Activated CD4-positive, alpha-beta T cell treated with anti-CD3 and anti-CD28 coated beads, Interleukin-2, amount 50 U/mL, for 4 hours (primary cell): ENCODE results near the gene EIF2B5.
A peak's percentile ranks its signal among the peaks of the same experiment; 100 is the strongest.

ENCODE experiments used
- DNase-seq, 2 experiments: peaks; one replicate each; pipeline ENCODE4 v3.0.0-alpha.2; 2020

Gene EIF2B5

GRCh38 chr3:184174646-184175492 lies 39.7 kb downstream of the EIF2B5 start, which contains the start of gene AP2M1:
TSS of gene AP2M1 (plus strand) at chr3:184174855. CDS start at chr3:184176994, 2,139 bp downstream.
- peak; percentile 96 to 97 for DNase-seq

DNA sequence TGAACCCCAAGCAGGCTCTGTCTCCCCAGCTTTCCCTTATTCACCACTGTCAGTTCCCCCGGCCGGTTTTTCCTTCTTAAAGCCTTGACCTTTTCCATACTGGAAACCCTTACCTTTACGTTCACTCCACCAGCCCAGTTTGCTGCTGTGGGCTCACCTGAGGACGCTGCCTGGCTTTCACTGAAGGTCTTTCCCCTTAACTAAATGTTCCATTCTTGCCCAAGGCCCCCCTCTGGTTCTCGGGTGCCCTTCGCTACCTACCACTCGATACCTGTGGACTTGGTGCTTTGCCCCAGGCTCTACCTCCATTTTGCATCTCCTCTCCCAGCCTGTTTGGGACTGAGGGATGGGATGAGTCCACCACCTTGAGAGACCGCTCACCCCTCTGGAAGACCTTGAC lies 40.3 kb downstream of the EIF2B5 start:
- no peak for DNase-seq

DNA sequence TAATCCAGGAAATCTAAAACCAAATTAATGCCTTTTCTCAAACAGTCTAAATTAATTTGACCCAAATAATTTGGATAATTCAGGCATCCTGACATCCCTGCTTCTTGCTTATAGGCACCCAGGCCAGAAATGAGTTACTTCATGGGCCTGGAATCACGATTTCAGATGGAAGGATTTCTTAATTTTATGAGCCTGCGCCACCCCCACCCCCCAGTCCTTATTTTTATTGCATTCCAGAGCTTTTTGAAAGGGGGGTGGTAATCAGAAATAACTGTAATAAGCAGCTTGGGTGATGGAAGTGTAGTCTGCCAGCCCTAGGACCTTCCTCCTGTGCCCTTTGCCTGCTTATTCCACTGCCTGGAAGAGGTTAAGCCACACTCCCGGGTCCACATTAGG lies 40.8 kb downstream of the EIF2B5 start:
- no peak for DNase-seq

GRCh38 chr3:184176377-184177330 lies 41.5 kb downstream of the EIF2B5 start:
- no peak for DNase-seq

GRCh38 chr3:184177331-184177731 lies 42.2 kb downstream of the EIF2B5 start:
- no peak for DNase-seq

- no peak for DNase-seq
These were observed 42.7 kb downstream of the EIF2B5 start for GRCh38 chr3:184177767-184178306.

GRCh38 chr3:184178521-184179138 lies 43.5 kb downstream of the EIF2B5 start:
- DNase-seq: no peak

DNA sequence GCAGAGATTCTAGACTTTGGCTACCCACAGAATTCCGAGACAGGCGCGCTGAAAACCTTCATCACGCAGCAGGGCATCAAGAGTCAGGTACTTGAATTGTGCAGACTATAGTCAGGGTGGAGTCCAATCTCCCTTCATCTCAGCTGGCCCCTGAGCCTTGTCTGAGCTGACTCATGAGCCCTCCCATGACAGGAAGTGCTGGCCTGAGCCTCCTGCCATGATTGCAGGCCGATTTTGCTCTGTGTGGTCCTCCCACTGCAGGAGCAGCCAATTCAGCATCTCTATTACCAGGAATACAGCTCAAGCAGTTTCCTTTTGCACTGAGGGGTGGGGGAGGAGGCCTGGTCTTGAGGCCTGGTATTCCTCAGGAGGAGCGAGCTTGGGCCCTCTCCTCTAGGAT lies 45.0 kb downstream of the EIF2B5 start:
- DNase-seq: no peak

GRCh38 chr3:184181596-184181995 lies 46.4 kb downstream of the EIF2B5 start:
- no peak for DNase-seq

GRCh38 chr3:184183679-184184078 lies 48.5 kb downstream of the EIF2B5 start:
- DNase-seq: no peak

DNA sequence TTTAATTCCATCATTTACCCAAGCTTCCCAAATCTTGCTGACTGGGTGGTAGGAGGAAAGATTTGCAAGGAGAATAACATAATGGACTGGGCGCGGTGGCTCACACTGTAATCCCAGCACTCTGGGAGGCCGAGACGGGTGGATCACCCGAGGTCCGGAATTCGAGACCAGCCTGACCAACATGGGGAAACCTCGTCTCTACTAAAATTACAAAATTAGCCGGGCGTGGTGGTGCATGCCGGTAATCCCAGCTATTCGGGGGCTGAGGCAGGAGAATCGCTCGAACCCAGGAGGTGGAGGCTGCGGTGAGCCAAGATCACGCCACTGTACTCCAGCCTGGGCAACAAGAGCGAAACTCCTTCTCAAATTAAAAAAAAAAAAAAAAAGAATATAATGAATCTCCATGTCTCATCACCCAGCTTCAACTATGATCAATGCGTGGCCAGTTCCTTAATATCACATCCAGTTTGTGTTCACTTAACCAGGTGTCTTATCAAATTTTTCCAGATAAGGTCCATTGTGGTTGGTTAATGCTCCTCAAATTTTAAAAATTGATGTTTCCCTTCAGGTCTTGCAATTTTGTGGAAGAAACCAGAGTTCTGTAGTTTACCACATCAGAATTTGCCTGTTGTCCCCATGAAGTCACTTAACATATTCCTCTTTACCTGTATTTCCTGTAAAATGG lies 49.5 kb downstream of the EIF2B5 start:
- no peak for DNase-seq

DNA sequence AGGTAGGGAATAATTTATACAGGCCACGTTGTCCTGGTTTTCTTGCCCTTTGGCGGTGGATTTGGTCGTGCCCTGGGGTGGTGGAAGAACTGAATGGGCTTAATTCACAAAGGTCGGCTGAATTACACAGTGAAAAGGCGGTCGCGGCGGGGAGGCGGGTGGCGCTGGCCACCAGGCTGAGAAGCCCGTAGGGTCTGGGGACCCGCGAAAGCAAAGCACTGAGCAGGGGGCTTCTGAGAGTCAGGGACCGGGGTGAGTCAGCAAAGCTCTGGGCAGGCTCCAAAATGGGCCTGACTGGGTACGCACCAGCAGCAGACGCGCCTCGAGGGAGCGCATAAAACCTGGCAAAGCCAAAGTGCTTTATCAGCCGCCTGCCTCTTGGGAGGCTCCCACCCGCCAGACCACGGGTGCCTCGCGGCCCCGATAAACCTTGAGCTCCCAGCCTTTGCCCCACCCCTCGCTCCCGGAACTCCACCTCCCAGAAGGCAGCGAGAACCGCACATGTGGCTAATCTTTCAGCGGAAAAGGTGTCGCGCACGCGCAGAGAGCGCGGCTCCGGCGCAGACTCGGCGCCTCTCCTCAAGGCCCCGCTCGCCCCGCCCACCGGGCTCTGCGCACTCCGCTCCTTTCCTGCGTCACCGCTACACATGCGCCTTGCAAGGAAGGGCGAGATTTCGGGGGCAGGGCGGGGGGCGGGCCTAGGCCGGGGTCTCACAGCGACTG lies 50.5 kb downstream of the EIF2B5 start:
- peak; percentile 99 for DNase-seq

- no peak for DNase-seq
These were observed 51.2 kb downstream of the EIF2B5 start, which contains the start of gene ABCF3 for GRCh38 chr3:184186184-184186901. TSS of gene ABCF3 (plus strand) at chr3:184186199. CDS start at chr3:184186208, 9 bp downstream.

DNA sequence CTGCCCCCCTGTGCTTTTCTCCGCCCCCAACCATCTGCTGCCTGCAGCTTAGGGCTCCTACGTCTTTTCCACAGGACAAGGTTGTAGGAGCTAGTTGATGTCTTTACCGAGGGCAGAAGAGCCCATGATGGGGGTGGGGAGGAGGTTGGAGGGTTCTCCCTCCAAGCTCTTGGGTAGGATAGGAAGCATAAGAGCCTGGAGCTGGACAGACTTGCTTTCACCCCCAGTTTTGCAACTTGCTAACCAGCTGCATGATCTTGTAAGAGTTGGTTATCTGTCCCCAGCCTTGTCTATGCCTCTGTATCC lies 51.7 kb downstream of the EIF2B5 start:
- DNase-seq: no peak

DNA sequence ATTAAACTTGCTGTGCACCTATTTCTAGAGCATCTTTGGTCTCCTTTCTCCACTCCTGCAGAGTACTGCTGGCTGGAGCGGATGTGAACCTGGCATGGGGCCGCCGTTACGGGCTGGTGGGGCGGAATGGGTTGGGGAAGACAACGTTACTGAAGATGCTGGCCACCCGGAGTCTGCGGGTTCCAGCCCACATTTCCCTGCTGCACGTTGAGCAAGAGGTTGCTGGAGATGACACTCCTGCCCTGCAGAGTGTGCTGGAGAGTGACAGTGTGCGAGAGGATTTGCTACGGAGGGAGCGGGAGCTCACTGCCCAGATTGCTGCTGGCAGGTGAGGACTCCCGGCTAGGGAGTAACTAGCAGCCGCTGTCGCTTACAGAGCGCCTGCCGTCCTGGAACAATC lies 52.9 kb downstream of the EIF2B5 start:
- DNase-seq: no peak

- no peak for DNase-seq
These were observed 54.3 kb downstream of the EIF2B5 start for GRCh38 chr3:184189421-184189820.

DNA sequence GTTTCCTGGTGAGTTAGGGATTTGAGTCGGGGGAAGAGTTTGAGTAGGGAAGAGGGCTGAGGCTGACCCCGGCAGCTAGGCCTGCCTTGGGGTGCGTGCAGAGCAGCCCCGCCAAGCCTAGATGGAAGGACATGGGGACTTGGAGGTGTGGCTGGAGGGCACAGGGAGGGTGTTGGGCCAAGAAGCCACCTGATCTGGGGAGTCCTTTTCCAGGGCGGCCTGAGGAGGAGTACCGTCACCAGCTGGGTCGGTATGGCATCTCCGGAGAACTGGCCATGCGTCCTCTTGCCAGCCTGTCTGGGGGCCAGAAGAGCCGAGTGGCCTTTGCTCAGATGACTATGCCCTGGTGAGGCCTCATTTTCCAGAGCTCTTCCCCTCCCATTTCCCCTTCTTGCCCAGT lies 57.7 kb downstream of the EIF2B5 start:
- no peak for DNase-seq

DNA sequence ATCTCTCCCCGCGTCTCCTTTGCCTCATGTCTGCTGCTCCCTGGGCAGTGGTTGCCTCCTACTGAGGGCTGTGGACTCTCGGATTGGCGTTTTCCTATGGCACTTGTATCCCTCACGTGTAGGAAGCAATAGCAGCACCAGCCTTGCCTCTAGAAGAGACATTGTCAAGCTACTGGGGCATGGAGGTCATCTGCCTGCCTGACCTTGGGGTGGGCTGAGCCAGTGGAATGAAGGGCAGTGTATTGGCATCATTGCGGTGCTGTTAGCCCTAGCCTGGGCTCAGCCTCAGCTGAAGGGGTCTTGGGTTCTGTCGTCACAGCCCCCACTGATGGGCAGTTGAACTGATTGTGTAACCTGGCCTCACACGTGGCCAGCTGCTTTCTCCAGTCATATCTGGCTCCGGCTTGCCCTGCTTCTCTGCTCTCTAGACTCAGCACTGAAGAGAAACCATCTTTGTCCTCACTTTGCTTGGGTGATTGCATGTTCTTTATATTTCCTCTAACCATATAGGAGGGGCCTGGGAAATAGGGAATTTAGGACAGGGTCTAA lies 58.9 kb downstream of the EIF2B5 start:
- DNase-seq: no peak
